ENCODE measurements around the gene ARHGAP15. TPM values are rescaled to one million over a fixed set of nuclear protein-coding genes. Genes with fewer than 3 reads are reported as not detected.
A peak's percentile ranks its signal among the peaks of the same experiment; 100 is the strongest.

The ARHGAP15 gene
- total RNA-seq, 3 donors from 2014 or later (not counting 1 experiment from before 2014, with no cell fraction given), result 148 to 168 (median 165) TPM

- no peaks in the 10 kb centered on the region for H3K27me3 ChIP-seq (ENCODE audit: control insufficient read depth, insufficient read depth, low read length)
- Mint-ChIP-seq H3K27ac (peak overlapping the region; percentile 60 to 74), H3K27me3 (ENCODE audit: low read depth in 2 of 2) (no peaks in the 10 kb centered on the region), H3K9me3 (no peaks in the 10 kb centered on the region), H3K36me3 (no peaks in the 10 kb centered on the region), H3K4me3 (peak overlapping the region; percentile 72), H3K4me1 (peaks cover 61 to 65% of the 10 kb centered on the region in 2 donors)
- no peak overlapping the region for H3K4me3 ChIP-seq (ENCODE audit: low read length)
- no peak overlapping the region for H3K27ac ChIP-seq (ENCODE audit: low read length)
- ATAC-seq, result no peak
- H3K4me1 ChIP-seq (ENCODE audit: control insufficient read depth, insufficient read depth, low read length), result peaks cover 14% of the 10 kb centered on the region
- no peak for DNase-seq
- H3K9me3 ChIP-seq (ENCODE audit: control insufficient read depth, insufficient read depth, low read length), result no peaks in the 10 kb centered on the region
- intact Hi-C loops (cut with micrococcal nuclease), result loop anchor here (5.0 kb wide), 1 partner anchor 119 kb away; no protein-coding TSS in a partner anchor
- WGBS (ENCODE audit: insufficient coverage), result 79% methylated on average over 8 of the region's 9 CpGs
- TF ChIP-seq CTCF (IDR thresholded peaks at IDR 0.05), result no peak
- H3K36me3 ChIP-seq (ENCODE audit: control insufficient read depth, insufficient read depth, low read length), result peaks cover 3% of the 10 kb centered on the region
These were observed 204.1 kb downstream of the ARHGAP15 start for GRCh38 chr2:143333168-143333791.

GRCh38 chr2:143333847-143334246, 204.6 kb downstream of the ARHGAP15 start:
- Histone ChIP-seq H3K4me1 (ENCODE audit: control insufficient read depth, insufficient read depth, low read length) (peaks cover 11% of the 10 kb centered on the region), H3K36me3 (ENCODE audit: control insufficient read depth, insufficient read depth, low read length) (peaks cover 3% of the 10 kb centered on the region), H3K9me3 (ENCODE audit: control insufficient read depth, insufficient read depth, low read length) (no peaks in the 10 kb centered on the region), H3K27ac (ENCODE audit: low read length) (no peak overlapping the region), H3K27me3 (ENCODE audit: control insufficient read depth, insufficient read depth, low read length) (no peaks in the 10 kb centered on the region), H3K4me3 (ENCODE audit: low read length) (no peak overlapping the region)
- WGBS (ENCODE audit: insufficient coverage), result 80% methylated on average over 1 of the region's 1 CpG
- Mint-ChIP-seq H3K4me1 (peaks cover 59 to 62% of the 10 kb centered on the region in 2 donors), H3K27me3 (ENCODE audit: low read depth in 2 of 2) (no peaks in the 10 kb centered on the region), H3K27ac (peak overlapping the region; percentile 60 to 74), H3K9me3 (no peaks in the 10 kb centered on the region), H3K4me3 (peak overlapping the region; percentile 72), H3K36me3 (no peaks in the 10 kb centered on the region)
- peak; percentile 65 to 75 (median 68) for ATAC-seq
- intact Hi-C loops (cut with micrococcal nuclease), result loop anchor here (5.0 kb wide), 1 partner anchor 118 kb away; no protein-coding TSS in a partner anchor
- no peak for DNase-seq
- TF ChIP-seq CTCF (IDR thresholded peaks at IDR 0.05), result no peak

DNA sequence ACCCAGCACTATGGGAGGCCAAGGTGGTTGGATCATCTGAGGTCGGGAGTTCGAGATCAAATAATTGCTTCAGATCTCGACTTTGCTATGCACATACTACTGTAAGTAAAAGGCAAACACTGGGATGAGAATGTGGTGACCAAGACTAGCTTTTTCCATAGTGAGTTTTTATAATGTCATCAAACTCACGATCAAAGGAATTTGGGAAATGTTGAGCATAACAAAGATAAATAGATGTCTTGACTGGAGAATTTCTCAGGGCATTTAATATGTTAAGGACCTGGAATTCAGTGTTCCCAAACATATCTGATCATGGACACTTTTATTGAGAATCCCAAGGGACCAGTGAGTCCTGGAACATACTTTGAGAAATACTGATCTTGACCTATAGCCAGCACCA, 205.6 kb downstream of the ARHGAP15 start:
- H3K27ac Mint-ChIP-seq, result no peak overlapping the region
- Histone ChIP-seq H3K36me3 (ENCODE audit: control insufficient read depth, insufficient read depth, low read length) (peaks cover 3% of the 10 kb centered on the region), H3K4me1 (ENCODE audit: control insufficient read depth, insufficient read depth, low read length) (peaks cover 5% of the 10 kb centered on the region), H3K27ac (ENCODE audit: low read length) (no peak overlapping the region), H3K4me3 (ENCODE audit: low read length) (no peak overlapping the region), H3K27me3 (ENCODE audit: control insufficient read depth, insufficient read depth, low read length) (no peaks in the 10 kb centered on the region), H3K9me3 (ENCODE audit: control insufficient read depth, insufficient read depth, low read length) (no peaks in the 10 kb centered on the region)
- no peaks in the 10 kb centered on the region for H3K9me3 Mint-ChIP-seq
- DNase-seq (no peak), ATAC-seq (no peak)
- H3K4me3 Mint-ChIP-seq, result no peak overlapping the region
- TF ChIP-seq CTCF (IDR thresholded peaks at IDR 0.05), result no peak
- no peaks in the 10 kb centered on the region for H3K27me3 Mint-ChIP-seq (ENCODE audit: low read depth in 2 of 2)
- WGBS (ENCODE audit: insufficient coverage), result 98% methylated on average over 4 of the region's 4 CpGs
- intact Hi-C loops (cut with micrococcal nuclease), result loop anchor here (5.0 kb wide), 1 partner anchor 117 kb away; no protein-coding TSS in a partner anchor
- H3K4me1 Mint-ChIP-seq, result peaks cover 60 to 63% of the 10 kb centered on the region in 2 donors
- H3K36me3 Mint-ChIP-seq, result no peaks in the 10 kb centered on the region

Measured in natural killer cell (primary cell).